ENCODE measurements around the gene MAN2A2.

MAN2A2 gene

DNA sequence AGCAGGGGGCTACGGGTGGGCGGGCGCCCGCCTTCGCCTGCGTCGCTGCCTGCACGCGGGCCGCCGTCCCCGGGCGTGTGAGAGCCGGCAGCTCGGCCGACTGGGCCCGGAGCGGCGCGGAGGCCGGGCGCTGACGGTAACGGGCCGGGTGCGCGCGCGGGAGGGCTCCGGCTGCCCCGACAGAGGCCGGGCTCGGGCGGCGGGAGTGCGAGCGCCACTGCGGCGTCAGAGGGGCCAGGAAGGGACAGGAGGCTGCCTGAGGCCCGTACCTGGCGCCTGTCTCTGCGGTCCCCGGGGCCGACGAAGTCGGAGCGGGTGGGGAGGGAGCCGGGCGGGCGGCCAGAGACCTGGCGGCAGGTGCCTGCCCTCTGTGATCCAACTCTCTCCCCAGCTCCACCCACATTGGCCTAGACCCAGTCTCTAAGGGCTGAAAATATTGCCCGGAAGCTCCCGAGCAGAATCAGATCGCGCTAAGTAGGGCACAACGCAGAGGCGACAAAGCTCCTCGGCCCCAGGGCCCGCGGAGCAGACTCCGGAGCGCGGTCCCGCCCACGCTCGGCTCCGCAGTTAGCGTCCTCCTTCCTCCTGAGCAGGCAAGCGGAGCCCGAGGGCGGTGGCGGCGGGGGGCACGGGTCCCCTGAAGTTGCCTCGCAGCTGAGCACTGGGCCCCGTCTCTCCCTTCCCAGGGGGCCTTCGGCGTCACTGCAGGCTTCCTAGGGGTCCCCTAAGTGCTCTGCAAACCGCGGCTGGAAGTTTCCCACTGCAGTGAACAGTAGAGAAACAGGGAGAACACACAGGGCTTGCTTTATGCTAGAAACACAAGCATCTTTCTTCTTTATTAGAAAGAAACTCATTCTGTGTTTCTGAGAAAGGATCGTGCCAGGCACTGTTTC lies at the start of gene MAN2A2:
TSS of gene MAN2A2 (plus strand) at position 463 of the 893 bp plus-strand sequence. CDS start 906 bp downstream, outside the sequence.
- DNase-seq (ENCODE audit: low read depth), result no peak

DNA sequence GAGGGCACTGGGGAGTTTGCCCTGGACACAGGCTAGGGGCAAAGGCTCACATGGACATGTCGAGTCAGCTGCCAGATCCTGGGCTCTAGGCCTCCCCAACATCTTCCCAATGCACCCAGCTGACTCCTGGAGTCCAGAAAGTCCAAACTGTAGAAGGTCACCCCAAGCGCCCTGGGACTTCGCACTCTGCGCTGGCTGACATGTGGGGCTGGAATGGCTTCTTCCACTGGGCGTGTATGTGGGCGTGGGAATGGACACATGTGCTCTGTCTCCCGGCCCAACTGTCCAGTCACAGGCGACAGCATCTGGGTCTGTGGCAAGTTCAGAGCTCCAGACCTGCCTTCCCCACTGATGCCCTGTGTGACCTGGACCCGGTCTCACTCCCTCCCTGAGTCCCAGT lies 48.0 kb upstream of the MAN2A2 start:
- no peak for DNase-seq (ENCODE audit: low read depth)

DNA sequence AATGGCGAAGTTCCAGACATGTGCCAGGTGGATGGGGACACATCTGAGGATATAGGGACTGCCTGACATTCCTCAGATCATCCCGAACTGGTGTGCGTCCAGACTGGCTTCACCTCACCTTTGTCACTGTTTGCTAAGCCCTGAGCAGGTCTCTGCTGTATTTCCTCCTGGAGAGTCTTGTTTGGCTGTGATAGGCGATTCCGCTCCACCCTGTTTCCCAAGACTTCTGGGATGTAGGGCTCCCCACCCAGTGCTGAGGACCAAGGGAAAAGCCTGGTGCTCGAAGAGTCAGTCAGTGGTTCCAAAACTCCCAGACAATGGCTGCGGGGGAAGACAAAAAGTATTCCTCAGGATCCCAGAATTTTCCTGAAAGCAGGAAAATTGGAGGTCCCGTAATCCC lies 45.8 kb upstream of the MAN2A2 start:
- no peak for DNase-seq (ENCODE audit: low read depth)

DNA sequence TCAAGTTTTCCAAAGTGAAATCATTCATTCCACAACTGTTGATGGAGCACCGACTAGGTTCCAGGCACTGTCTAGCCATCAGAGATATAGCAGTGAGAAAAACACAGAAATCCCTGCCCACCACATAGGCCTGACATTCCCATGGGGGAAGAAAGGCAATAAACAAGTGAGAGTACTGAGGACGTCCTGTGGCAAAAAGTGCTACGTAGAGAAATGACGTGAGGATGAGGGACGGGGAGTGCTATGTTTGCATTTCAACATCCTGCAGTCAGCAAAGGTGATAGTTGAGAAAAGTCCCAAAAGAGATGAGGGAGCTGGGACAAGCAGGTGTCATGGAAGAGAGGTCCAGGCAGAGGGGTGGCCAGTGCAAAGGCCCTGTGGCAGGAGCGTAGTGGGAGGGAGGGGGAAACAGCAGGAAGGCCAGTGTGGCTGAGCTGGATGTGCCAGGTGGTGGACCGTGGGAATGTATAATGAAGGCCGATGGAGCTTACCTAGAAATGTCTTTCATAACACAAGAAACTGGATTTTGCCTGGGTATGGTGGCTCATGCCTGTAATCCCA lies 45.1 kb upstream of the MAN2A2 start:
- no peak for DNase-seq (ENCODE audit: low read depth)

DNA sequence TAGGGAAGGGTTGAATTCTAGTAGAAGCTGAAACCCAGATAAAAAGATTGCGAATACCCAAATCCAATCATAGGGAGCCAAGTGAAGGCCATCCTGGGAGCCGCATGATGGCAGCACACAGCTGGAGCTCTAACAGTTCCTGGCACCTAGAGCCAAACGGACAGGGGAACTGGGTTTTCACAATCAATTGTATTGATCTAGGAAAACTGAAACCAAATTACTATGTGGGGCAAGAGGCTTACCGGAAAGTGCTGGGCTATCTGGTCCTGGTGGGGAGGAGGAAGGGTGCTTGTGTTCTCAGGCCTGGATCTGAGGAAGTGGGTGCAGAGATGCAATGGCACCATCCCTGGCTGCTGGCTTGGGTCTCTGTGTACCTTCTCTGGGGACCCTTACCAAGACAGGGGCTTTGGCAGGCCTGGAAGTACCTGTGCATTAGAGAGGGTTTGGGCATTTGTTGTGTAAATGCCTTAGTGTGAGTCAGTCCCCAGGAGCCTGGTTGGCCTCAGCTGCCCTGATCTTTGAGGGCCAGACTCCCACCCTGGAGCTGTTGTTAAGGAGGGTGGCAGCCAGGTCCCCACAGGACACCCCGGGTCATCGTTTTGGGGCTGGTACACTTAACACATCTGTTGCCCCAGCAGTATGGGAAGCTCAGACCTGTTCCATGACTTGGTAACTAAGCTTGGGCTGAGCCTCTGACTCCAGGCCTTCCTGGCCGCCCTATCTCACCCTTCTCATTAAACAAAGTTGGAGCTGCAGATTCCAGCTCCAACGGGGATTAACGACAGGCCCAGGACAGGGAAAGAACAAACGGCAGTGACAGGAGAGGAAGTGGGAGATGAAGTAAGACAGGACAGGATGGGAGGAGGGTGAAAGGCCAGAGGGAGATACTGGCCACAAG lies 43.6 kb upstream of the MAN2A2 start:
- DNase-seq (ENCODE audit: low read depth), result no peak

DNA sequence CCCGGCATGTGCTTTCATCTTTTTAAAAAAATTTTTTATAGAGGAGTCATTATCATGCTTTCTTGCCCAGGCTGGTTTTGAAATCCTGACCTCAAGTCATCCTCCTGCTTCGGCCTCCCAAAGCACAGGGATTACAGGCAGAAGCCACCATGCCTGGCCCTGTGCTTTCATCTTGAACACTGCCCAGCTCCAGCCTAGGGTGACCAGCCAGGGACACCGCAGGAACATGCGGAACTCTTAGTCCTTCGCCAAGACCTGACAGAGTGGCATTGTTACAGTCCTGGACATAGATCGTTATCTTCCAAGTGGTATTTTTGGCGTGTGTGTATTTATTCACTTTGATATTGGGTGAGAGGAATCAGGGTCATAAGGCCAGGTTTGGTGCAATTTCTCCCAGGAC lies 42.7 kb upstream of the MAN2A2 start:
- no peak for DNase-seq (ENCODE audit: low read depth)

DNA sequence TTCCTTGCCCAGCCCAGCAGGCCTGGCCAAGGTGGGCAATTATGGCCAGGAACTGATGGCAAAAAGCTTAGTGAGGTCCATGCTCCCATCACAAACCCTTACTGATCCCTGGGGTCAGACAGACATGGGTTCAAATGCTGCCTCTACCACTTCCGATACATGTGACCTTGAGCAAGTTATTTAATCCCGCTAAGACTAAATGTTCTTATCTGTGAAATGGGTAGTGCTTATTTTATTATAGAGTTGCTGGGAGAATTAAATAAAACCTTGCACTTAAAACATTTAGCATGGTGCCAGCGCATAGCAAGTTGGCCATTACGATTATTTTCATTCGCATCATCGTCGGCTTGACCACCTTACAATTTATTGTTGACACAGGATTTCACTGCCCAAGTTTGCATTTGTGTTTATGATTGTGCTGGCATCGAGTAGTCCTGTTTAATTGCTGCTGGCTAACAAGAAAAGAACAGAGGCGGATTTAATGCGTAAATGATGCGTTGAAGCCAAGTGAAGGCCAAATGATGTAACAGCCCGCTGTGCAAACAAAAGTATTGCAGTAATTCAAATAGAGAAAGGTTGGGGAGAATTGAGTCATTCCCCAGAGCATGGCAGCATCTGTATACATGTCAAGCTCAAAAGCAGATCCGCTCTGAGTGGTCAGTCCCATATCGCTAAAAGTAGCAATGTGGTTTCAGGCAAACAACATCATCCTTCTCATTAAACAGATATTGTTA lies 42.0 kb upstream of the MAN2A2 start:
- no peak for DNase-seq (ENCODE audit: low read depth)

DNA sequence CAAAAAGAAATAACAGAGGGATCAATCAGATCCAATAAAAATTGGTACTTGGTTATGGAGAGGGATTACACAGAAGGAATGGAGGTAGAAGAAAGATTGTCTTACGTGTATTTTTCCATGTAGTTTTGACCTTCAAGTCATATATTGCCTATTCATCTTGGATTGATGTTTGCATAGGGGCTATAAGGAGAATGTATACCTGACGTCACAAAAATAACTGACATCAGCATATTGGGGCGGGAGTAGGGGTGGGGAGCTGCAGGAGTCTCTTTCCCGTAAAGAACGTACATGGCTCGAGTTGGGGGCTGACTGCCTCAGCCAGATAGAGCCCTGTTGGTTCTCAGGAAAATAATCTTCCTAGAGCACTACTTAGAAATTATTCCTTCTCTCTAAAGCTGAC lies 40.6 kb upstream of the MAN2A2 start:
- DNase-seq (ENCODE audit: low read depth), result no peak

DNA sequence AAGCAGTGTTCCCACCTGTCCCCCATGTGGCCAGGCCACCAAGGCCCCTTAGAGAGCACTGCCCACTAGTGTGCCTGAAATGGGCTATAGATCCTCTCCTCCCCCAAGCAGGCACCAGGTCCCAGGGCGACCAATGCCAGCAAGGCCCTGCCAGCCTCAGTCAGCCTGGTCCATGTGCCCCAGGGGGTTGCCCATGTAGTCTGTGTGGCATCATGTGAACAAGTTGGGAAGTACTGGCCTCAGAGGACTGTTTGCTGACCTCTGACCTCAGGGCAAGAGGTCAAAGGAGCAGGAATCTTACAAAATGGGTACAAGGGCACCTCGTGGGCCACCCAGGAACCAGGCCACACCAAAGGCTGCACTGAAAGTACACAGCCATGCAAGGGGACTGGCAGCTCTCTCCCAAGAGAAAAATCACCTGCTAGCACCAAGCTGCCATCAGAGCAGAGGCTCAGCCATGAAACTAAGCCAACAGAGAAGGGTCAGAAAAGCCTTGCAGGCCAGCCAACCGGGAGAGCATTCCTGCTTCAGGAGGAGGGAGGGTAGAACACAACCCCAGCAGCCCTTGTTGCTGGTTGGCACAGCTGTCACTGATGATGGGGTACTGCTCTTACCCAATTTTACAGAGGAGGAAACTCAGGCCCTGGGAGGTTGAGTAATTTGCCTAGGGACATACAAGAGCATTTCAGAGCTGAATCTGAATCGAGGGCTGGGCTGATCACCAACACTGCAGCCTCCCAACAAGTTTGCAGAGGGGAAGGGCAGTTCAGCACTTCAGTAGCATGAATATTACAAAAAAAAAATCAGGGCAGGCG lies 39.9 kb upstream of the MAN2A2 start:
- no peak for DNase-seq (ENCODE audit: low read depth)

DNA sequence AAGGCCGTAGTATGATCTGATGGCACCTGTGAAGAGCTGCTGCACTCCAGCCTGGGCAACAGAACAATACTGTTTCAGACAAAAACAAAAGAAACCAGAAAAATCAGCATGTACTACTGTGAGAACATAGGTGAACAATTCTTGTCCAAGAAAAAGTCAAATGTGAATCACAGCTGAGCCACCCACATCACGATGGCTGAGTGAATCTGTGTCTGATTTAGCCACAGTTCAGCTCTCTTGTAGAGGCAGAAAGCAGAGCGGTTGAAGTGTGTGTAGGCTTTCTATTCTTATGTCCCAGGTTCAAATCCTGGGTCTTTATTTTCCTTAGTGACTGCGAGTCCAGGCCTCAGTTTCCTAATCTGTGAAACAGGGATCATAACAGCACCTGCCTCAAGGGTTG lies 39.1 kb upstream of the MAN2A2 start:
- DNase-seq (ENCODE audit: low read depth), result no peak

DNA sequence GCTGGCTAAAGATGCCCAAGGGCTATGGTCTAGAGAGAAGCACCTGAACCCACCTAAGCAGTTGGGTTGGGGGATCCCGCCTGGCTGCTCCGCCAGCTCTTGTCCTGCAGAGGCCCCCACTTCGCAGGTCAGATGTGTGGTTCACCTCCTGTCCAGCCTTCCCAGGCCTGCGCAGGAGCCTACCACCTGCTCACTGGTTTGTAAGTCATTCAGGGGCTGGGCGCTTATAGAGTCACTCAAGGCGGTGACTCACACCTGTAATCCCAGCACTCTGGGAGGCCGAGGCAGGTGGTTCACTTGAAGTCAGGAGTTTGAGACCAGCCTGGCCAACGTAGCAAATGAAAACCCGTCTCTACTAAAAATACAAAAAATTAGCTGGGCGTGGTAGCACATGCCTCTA lies 38.6 kb upstream of the MAN2A2 start:
- DNase-seq (ENCODE audit: low read depth), result no peak

DNA sequence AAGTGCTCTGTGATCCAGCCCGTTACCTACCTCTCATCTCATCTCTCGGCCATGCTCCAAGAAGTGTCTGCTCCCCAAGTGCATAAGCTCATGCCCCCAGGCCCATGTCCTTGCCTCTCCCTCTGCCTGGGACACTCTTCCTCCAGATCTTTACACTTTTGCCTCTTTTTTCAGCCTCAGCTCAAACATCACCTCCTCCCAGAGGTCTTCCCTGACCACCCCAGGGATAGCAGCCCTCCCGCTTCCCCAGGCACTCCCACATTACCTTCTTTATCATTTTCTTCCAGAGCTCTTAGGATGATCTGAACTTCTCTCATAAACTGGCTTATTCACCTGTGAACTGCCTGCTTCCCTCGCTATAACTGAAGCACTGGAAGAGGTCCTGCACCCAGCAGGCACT lies 37.4 kb upstream of the MAN2A2 start:
- no peak for DNase-seq (ENCODE audit: low read depth)

DNA sequence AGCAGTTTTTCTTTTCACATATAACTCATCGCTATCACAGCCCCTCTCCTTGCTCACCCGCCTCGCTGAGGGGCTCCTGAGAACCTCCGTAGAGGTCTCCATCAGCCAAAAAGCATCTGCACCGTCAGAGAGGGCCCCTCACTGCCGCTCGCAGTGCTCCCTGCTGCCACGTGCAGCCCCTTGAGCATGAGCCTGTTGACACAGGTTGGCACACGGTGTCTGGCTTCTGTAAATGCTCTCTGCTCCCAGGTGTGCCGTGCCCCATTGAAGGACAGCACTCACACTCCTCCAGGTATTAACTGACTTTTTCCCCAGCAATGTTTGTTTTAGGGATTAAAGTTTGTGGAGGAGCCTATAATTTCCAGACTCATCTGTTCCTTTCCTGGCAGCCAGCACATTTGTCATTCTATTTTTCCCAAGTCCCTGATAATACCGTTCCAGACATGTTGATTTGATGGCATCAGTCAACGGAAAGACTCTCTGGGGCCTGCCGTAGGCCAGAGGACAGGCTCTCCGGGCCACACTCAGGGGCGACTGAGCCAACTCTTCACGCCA lies 36.9 kb upstream of the MAN2A2 start:
- DNase-seq (ENCODE audit: low read depth), result no peak

DNA sequence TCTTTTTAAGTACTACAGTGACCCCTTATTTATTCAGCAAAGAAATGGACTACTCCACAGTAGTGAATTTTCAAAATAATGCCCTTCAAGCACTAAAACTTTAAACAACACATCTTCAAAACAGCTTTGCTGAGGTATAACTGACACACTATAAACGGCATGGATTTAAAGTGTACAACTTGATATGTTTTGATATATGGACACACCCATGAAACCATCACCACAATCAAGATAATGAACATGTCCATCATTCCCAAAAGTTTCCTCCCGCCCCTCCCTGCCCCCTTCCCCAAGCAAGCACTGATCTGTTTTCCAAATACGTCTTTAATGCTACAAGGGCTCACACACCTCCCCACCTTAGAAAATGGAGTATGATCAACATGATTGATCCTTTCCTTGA lies 36.3 kb upstream of the MAN2A2 start:
- DNase-seq (ENCODE audit: low read depth), result no peak

DNA sequence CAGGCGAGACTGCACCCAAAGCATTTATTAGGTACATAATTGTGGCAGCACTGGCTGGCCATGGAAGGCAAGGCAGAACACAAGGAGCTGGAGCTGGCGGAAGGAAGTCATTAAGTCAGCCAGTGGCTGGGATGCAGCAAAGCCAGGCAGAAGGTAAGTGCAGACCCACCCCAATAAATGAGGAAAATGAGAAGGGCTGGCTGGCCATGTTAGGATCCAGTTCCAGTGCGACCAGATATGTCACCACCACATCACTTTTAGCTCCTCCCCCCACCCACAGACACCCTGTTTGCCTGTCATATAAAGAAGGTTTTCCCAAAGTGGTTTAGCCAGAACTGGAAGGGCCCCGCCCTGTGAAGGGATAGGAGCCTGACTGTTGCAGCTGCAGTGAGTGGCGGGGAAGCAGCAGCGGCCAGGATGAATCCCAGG lies 34.8 kb upstream of the MAN2A2 start, which contains the start of gene FURIN:
TSS of gene FURIN (plus strand) at position 328 of the 429 bp plus-strand sequence. CDS start 7,153 bp downstream, outside the sequence.
- DNase-seq (ENCODE audit: low read depth), result no peak

DNA sequence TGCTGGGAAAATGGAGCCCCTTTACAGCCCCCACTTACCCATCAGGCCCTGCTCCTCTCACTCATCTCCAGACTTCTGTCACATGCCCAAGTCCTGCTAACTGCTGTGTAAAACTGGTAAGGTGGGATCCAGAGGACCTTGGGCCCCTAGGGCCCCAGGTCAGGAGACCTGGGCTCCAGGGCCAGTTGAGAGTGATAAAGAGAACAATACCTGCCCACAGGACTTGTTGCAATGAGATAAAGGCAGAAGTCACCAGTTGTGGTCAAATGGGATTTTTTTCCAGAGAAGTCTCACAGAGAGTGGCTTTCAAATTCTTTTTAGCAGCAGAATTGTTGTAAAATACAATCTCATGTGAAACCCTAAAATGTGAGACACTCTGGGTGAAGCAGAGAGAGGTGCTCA lies 34.0 kb upstream of the MAN2A2 start:
- no peak for DNase-seq (ENCODE audit: low read depth)

DNA sequence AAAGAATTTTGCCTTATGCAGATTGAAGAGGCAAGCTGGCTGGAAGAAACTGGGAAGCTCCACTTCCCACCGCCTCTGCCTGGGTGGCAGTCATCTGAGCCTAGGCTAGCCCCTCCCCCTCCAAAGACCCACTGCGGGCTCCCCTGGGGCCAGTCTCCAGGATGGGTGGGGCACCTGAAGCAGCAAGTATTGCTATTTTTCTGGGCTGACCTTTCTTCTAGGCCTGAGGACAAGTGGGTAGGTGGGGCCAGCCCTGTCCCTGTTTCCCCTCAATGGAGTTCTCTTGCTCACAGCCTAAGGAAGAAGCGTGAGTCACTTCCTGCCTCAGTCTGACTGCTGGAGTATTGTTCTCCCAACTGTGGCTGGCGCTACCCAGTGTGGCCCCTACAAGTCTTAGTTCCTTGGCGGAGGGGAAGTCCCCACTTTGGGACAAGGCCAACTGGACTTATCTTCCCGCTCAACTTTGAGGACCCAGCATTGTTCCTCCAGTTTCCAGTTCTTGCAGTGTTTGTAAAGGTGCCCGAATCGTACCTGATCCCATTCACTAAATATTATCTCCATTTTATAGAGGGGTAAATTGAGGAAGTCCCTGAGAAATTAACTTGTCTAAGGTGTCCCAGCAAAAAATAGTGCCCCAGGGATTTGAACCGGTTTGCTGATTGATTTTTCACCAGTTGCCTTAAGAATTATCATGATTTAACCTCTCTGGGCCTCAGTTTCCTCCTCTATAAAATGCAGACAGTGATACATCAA lies 33.3 kb upstream of the MAN2A2 start:
- no peak for DNase-seq (ENCODE audit: low read depth)

DNA sequence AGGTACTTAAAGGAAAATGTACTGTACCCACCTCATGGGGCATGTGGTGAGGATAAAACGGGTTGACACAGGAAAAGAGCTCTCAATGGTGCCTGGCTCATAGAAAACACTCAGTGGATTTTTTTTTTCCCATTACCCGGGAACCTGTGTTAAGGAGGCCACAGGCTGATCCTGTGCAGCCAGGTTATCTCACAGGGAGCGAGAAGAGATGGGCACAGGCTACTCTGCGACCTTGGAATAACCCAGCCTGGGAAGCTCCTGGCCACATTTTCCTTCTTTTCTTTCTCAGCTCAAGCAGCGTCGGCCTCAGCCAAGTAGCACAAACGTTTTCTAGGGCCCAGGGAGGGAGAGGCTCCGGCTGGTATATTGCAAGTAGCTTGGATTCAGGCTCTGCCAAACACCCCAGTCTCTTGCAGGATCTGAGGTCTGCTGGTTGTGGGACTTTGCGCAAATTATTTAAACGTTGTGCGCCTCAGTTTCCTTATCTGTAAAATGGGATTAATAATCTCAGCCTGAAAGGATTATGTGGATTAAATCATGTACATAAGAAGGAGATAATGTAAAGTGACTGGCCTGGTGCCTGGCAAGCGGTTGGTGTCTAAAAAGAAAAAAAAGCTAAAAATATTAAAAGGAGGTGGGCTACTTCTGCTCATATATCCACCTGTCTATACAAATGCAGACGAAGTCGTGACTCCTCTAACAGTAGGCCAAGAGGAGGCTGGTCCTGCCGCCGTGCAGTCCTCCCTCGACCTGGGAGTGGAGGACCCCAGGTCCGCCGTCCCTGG lies 32.6 kb upstream of the MAN2A2 start:
- no peak for DNase-seq (ENCODE audit: low read depth)

DNA sequence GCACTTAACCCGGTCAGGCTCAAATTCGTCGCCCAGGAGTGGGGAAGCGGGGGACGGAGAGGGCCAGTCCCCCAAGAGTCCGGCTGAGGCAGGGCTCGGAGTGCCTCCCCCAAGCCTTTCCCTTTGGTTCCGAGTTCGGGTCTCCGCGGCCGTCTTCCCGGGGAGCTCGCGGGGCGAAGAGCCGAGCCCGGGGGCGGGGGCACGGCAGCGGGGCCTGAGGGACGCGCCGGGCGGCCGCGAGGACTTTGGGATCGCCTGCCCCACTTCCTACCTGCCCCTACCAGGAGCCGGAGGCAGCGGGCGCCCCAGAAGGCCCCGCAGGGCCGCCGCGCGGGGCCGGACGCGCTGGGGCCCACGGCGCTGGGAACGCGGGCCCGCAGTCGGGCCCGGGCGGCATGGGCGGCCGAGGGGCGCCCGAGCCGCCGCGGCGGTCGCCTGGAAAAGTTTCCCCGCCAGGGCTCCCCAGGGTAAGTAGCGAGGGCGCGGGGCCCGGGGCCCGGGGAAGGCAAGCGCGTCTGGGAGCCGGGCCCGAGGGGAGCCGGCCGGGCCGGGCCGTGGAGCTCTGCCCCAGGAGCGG lies 31.9 kb upstream of the MAN2A2 start:
- no peak for DNase-seq (ENCODE audit: low read depth)

Measured in HS-5 (cell line).